ENCODE measurements around the gene BPNT1. TPM values are rescaled to one million over a fixed set of nuclear protein-coding genes. Genes with fewer than 3 reads are reported as not detected.
A peak's percentile ranks its signal among the peaks of the same experiment; 100 is the strongest.
"Not testable (repeated sequence)": the region's sequence is repeated elsewhere in the genome, so short reads cannot be mapped to it uniquely, and the experiment has no call there.

Gene BPNT1
- total RNA-seq, 2 experiments from 2014 or later, result 43.0 to 98.5 TPM

DNA sequence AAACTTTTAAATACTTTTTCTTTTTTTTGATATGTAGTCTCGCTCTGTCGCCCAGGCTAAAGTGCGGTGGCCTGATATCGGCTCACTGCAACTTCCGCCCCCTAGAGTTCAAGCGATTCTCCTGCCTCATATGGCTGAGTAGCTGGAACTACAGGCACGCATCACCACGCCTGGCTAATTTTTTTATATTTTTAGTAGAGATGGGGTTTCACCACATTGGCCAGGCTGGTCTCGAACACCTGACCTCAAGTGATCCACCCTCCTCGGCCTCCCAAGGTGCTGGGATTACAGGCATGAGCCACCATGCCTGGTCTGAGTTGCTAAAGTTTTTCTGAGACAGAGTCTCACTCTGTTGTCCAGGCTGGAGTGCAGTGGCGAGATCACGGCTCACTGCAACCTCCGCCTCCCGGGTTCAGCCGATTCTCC, 3.3 kb downstream of the BPNT1 start:
- intact Hi-C loops (cut with micrococcal nuclease; ENCODE audit: unreplicated experiment), result loop anchor here (1.0 to 5.0 kb wide), 3 partner anchors 40 to 186 kb away; partner anchors contain the start of genes EPRS1 and RAB3GAP2
- TF ChIP-seq, protein P1, sequence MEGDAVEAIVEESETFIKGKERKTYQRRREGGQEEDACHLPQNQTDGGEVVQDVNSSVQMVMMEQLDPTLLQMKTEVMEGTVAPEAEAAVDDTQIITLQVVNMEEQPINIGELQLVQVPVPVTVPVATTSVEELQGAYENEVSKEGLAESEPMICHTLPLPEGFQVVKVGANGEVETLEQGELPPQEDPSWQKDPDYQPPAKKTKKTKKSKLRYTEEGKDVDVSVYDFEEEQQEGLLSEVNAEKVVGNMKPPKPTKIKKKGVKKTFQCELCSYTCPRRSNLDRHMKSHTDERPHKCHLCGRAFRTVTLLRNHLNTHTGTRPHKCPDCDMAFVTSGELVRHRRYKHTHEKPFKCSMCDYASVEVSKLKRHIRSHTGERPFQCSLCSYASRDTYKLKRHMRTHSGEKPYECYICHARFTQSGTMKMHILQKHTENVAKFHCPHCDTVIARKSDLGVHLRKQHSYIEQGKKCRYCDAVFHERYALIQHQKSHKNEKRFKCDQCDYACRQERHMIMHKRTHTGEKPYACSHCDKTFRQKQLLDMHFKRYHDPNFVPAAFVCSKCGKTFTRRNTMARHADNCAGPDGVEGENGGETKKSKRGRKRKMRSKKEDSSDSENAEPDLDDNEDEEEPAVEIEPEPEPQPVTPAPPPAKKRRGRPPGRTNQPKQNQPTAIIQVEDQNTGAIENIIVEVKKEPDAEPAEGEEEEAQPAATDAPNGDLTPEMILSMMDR (conservative IDR thresholded peaks at IDR 0.05; ENCODE audit: low read length), result peak; percentile 75
- H3K79me2 ChIP-seq (ENCODE audit: insufficient read depth, low read depth, low read length), result peaks cover 71% of the 10 kb centered on the region
- peaks cover 11% of the 10 kb centered on the region; the same call in 1 of the 2 replicates for H3K9me3 ChIP-seq (ENCODE audit: low read length)
- H4K20me1 ChIP-seq (ENCODE audit: insufficient read depth, low read length); BruUV-seq (replicated peaks); POLR2A ChIA-PET; H3K9me2 ChIP-seq (ENCODE audit: insufficient read depth, low read length): not testable (repeated sequence)
- peaks cover 41% of the 10 kb centered on the region for H3K36me3 ChIP-seq (ENCODE audit: insufficient read depth, low read length)
- peaks cover 34% of the 10 kb centered on the region for H3K4me1 ChIP-seq (ENCODE audit: insufficient read depth, low read length, poor library complexity, severe bottlenecking)
- H3K27ac ChIP-seq (ENCODE audit: low read depth, low read length, poor library complexity, severe bottlenecking), result peak overlapping the region; percentile 83
- peak; percentile 89 for DNase-seq (ENCODE audit: low spot score)
- H3K4me2 ChIP-seq (ENCODE audit: low read length), result peak overlapping the region; percentile 72
- CTCF ChIA-PET (ENCODE audit: unreplicated experiment), result interaction anchor here (0.6 kb wide), 1 partner anchor 10 kb away, joined by 3 read pairs; no protein-coding TSS in a partner anchor
- H3K4me3 ChIP-seq (ENCODE audit: low read depth, low read length, poor library complexity, severe bottlenecking), result peak overlapping the region; percentile 55
- H2AFZ ChIP-seq (ENCODE audit: low read length), result peak overlapping the region; percentile 33; the same call in 1 of the 2 replicates

DNA sequence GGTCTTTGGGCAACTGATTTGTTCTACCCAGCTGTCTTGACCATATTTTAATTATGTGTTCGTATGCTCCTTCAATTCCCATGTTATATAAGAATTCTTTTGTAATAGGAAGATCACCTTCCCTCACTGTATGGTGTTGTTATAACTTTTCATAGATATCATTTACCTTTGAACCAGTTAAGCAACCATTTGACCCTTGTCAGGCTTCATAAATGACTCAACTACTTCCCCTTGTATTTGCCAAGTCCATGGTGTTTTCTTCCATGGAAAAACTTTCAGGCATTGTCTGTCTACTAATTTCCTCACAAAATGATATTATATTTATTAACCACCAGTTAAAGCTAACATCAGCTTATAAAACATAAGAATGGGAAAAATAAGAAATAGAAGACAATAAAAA, 5.1 kb downstream of the BPNT1 start:
- peak overlapping the region; percentile 72 for H3K4me2 ChIP-seq (ENCODE audit: low read length)
- no peak overlapping the region for H3K27ac ChIP-seq (ENCODE audit: low read depth, low read length, poor library complexity, severe bottlenecking)
- peaks cover 30% of the 10 kb centered on the region for H3K4me1 ChIP-seq (ENCODE audit: insufficient read depth, low read length, poor library complexity, severe bottlenecking)
- TF ChIP-seq, protein P1 (conservative IDR thresholded peaks at IDR 0.05; ENCODE audit: low read length), result no peak
- TF ChIP-seq EZH2phosphoT487 (IDR thresholded peaks at IDR 0.05; ENCODE audit: borderline replicate concordance, low read depth, low read length), result no peak
- no peaks in the 10 kb centered on the region for H3K9me2 ChIP-seq (ENCODE audit: insufficient read depth, low read length)
- intact Hi-C loops (cut with micrococcal nuclease; ENCODE audit: unreplicated experiment), result no loop called here
- H3K36me3 ChIP-seq (ENCODE audit: insufficient read depth, low read length), result peaks cover 57% of the 10 kb centered on the region
- peaks cover 87% of the 10 kb centered on the region for H3K79me2 ChIP-seq (ENCODE audit: insufficient read depth, low read depth, low read length)
- H2AFZ ChIP-seq (ENCODE audit: low read length), result no peak overlapping the region
- no peak for DNase-seq (ENCODE audit: low spot score)
- H3K4me3 ChIP-seq (ENCODE audit: low read depth, low read length, poor library complexity, severe bottlenecking), result no peak overlapping the region
- ChIA-PET CTCF (ENCODE audit: unreplicated experiment) (no interaction called here), POLR2A (interaction anchor here (0.9 to 1.9 kb wide), 2 partner anchors 9 to 25 kb away, joined by 3 to 7 read pairs; partner anchors contain the start of gene IARS2)
- H4K20me1 ChIP-seq (ENCODE audit: insufficient read depth, low read length), result no peaks in the 10 kb centered on the region
- BruUV-seq (replicated peaks), result no TSS peak
- H3K9me3 ChIP-seq (ENCODE audit: low read length), result peaks cover 11% of the 10 kb centered on the region; the same call in 1 of the 2 replicates

DNA sequence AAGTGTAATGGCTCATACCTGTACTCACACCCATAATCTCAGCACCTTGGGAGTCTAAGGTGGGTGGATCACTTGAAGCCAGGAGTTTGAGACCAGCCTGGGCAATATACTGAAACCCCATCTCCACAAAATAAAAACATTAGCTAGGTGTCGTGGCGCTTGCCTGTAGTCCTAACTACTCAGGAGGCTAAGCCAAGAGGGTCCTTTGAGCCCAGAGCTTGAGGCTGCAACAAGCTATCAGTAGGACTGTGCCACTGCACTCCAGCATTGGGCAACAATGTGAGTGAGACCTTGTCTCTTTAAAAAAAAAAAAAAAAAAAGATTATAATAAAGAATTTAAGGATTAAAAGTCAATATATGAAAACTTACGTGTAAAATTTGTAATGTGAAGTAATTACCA, 11.7 kb downstream of the BPNT1 start:
- TF ChIP-seq, protein P1 (conservative IDR thresholded peaks at IDR 0.05; ENCODE audit: low read length), result no peak
- no peak for TF ChIP-seq EZH2phosphoT487 (IDR thresholded peaks at IDR 0.05; ENCODE audit: borderline replicate concordance, low read depth, low read length)
- POLR2A ChIA-PET, result interaction anchor here (0.6 kb wide), 1 partner anchor 9 kb away, joined by 3 read pairs; no protein-coding TSS in a partner anchor
- Histone ChIP-seq H3K36me3 (ENCODE audit: insufficient read depth, low read length) (peaks cover 86% of the 10 kb centered on the region), H3K4me1 (ENCODE audit: insufficient read depth, low read length, poor library complexity, severe bottlenecking) (no peaks in the 10 kb centered on the region), H3K4me3 (ENCODE audit: low read depth, low read length, poor library complexity, severe bottlenecking) (no peak overlapping the region), H3K9me2 (ENCODE audit: insufficient read depth, low read length) (no peaks in the 10 kb centered on the region), H3K9me3 (ENCODE audit: low read length) (no peaks in the 10 kb centered on the region), H3K79me2 (ENCODE audit: insufficient read depth, low read depth, low read length) (peaks cover 40% of the 10 kb centered on the region; the same call in 1 of the 2 replicates), H3K4me2 (ENCODE audit: low read length) (no peak overlapping the region), H2AFZ (ENCODE audit: low read length) (no peak overlapping the region), H4K20me1 (ENCODE audit: insufficient read depth, low read length) (no peaks in the 10 kb centered on the region), H3K27ac (ENCODE audit: low read depth, low read length, poor library complexity, severe bottlenecking) (no peak overlapping the region)
- no peak for DNase-seq (ENCODE audit: low spot score)
- no TSS peak for BruUV-seq (replicated peaks)
- CTCF ChIA-PET (ENCODE audit: unreplicated experiment), result no interaction called here
- intact Hi-C loops (cut with micrococcal nuclease; ENCODE audit: unreplicated experiment), result no loop called here

All from OCI-LY7 (cell line).